HG03060 (cell line): ENCODE measurements around the gene EXD3.

Experiments used
- ATAC-seq: cut with Tn5 transposase; IDR thresholded peaks from one replicate; pipeline ENCODE4 v1.9.1; 2021; ENCODE audit warnings: low read depth, moderate number of reproducible peaks; ENCODE audit not compliant: unreplicated experiment

The EXD3 gene

DNA sequence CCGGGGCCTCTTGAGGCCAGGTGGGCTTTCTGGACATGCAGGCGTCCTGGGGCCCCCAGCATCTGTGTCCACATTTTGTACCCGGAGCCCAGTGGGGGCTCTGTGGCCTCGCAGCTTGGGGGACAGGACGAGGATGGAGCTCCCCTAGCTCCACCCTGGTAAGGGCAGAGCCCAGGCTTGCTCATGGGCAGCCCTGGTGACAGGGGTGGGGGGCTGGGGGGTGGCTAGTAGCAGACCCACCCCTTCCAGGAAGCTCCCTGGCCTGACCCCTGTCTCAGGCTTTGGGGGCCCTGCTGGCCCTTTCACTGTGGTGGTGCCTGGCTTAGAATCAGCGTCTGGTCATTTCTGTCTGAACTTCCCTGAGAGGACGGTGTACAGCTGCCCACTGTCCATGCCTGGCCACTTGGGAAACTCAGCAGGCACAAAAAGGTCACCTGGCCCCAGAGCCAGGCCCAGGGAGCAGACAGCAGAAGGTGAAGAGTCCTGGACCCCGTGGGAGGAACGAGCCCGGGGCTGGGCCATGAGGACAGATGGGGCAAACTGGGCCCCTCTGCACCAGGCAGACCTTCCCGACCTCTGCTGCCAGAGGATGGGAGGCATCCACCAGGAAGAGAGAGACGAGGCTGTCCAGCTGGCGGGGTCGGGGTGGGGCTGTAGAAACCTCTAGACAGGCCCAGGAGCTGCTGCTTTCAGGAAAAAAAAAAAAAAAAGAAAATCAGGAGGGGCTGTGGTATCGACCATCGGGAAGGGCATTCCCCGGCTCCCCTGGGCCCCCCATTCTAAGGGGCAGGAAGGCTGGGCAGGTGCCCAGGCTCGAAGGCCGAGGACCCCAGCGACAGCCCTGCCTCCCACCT, 52.8 kb downstream of the EXD3 start:
- ATAC-seq = no peak

GRCh38 chr9:137369061-137369787, 53.7 kb downstream of the EXD3 start:
- no peak for ATAC-seq

DNA sequence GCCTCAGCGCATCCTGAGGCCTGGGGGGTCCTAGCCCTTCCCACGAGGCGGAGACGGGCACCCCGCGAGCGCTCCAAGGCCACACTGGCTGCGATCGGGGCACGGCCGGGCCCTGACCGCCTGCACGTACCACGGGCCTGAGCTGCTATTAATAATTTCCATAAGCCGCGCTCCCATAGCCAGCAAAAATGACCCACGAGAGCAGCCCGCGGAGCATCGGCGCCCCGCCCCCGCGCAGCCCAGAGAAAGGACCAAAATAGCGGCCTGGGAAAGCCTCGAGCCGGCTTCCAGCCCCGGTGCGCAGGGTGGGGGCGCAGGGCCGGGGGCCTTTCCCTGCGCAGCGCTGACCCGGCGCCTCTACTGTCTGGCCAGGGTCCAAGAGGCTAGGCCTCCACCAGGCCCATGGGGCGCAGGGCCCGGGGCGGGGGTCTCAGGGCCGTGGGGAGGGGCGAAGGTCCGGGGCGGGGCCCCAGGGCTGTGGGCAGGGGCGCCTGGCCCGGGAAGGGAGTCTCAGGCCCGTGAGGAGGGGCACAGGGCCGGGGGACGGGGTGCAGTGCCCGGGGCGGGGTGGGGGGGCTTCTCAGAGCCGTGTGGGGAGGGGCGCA, 54.4 kb downstream of the EXD3 start:
- ATAC-seq = no peak

GRCh38 chr9:137367506-137368430, 55.2 kb downstream of the EXD3 start:
- no peak for ATAC-seq

DNA sequence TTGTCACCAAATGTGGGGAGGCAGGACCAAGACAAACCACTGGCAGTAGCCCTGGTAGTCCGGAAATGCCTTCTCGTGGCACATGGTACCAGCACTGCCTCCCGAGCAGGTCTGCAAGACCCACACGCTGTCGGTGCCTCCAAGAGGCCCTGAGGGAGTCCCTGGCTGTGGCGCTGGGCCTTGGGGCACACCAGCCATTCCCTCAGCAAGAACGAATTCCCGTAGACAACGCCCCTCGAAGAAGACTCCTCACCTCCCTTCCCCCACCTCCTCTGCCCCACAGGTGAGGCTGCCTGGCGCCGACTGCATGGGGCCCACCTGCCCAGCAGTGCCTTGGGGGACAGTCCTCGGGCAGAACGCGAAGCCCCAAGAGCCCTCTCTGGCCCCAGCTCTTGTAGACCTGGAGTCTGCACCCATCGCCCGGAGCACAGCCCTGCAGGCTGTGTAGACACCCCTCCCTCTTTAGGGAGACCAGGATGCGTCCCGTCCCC, 56.0 kb downstream of the EXD3 start:
- no peak for ATAC-seq

- no peak for ATAC-seq
These were observed 56.5 kb downstream of the EXD3 start for GRCh38 chr9:137366445-137366810.

DNA sequence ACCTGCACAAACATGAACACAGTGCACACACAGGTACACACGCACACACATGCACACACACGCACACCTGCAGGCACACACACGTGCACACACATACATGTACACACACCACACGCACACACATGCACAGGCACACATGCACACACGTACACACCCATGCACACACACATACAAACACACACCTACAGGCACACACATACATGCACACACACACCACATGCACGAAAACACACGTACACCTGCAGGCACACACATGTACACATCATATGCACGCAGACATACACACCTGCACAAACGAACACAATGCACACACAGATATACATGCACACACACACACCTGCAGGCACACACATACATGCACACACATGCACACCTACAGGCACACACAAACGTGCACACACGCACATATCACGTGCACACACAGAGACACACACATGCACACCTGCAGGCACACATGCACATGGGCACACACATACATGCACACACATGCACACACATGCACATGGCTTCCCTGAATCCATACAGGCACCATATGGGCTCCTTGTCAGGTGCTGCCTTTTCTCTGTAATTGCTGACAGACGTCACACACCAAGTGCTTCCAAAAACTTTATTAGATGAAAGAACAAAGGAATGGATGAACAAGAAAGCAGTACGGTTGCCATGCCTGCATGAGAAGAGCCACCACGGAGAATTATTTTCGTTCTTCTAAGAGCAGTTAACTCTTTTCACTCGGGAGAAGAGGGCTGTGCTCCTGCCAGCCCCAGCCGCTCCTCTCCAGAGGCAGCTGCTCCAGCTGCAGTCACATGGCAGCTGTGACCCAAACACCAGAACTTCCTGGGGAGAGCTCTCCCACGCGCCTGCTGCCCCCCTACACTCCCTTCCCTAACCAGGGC, 57.2 kb downstream of the EXD3 start:
- no peak for ATAC-seq

- no peak for ATAC-seq
These were observed 57.9 kb downstream of the EXD3 start for GRCh38 chr9:137365056-137365455.

- no peak for ATAC-seq
These were observed 63.1 kb downstream of the EXD3 start for GRCh38 chr9:137359850-137360249.

DNA sequence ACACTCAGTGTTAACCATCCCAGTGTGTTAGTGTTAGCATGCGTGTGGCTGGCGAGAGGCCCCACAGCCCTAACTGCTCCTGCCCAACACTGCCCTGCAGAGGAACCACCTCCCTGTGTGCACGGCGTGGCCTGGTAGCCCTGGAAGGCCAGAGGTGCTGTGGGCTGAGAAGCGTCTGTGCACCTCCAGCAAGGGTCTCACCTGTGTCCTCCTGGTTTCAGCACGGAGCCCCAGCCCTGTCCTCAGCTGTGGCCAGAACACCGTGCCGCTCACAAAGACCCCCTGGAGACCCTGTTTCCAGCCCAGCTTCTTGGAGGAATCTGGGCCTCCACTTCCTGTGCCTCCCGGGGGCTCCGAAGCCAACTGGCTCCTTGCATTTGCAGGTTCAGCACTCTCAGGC, 64.8 kb downstream of the EXD3 start:
- no peak for ATAC-seq

- ATAC-seq = no peak
These were observed 65.8 kb downstream of the EXD3 start for GRCh38 chr9:137357166-137357565.

- no peak for ATAC-seq
These were observed 67.1 kb downstream of the EXD3 start for GRCh38 chr9:137355761-137356365.

DNA sequence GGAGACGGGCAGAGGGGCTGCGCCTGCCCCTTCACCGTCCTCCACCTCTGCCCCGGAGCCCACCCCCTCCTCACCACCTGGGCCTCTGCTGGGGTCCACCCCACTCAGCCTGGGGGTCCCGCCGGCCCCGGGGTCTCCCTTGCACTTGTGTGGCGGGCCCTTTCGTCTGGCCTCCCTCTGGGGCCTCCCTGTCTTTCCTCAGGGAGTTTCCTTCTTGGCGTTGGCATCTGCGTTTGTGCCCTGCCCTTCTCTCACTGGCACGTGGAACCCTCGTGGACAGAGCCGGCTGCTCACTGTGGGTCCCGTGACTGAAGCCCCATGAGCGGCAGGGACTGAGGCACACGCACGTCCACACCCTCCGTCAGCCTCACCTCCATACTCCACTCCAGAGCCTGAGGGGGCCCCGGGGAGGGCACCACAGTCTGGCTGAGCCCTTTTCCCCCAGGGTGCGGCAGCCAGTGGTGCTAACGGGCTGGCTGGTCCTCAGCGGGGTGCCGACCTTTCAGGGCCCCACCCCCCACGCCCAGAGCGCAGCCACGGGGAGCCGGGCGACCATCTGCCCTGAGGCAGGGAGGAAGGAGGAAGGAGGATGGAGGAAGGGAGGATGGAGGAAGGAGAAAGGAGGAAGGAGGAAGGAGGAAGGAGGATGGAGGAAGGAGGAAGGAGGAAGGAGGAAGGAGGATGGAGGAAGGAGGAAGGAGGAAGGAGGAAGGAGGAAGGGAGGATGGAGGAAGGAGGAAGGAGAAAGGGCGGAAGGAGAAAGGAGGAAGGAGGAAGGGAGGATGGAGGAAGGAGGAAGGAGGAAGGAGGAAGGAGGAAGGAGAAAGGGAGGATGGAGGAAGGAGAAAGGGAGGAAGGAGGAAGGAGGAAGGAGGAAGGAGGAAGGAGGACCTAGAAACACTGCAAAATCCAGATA, 67.9 kb downstream of the EXD3 start:
- no peak for ATAC-seq

- no peak for ATAC-seq
These were observed 68.7 kb downstream of the EXD3 start for GRCh38 chr9:137354153-137354844.

DNA sequence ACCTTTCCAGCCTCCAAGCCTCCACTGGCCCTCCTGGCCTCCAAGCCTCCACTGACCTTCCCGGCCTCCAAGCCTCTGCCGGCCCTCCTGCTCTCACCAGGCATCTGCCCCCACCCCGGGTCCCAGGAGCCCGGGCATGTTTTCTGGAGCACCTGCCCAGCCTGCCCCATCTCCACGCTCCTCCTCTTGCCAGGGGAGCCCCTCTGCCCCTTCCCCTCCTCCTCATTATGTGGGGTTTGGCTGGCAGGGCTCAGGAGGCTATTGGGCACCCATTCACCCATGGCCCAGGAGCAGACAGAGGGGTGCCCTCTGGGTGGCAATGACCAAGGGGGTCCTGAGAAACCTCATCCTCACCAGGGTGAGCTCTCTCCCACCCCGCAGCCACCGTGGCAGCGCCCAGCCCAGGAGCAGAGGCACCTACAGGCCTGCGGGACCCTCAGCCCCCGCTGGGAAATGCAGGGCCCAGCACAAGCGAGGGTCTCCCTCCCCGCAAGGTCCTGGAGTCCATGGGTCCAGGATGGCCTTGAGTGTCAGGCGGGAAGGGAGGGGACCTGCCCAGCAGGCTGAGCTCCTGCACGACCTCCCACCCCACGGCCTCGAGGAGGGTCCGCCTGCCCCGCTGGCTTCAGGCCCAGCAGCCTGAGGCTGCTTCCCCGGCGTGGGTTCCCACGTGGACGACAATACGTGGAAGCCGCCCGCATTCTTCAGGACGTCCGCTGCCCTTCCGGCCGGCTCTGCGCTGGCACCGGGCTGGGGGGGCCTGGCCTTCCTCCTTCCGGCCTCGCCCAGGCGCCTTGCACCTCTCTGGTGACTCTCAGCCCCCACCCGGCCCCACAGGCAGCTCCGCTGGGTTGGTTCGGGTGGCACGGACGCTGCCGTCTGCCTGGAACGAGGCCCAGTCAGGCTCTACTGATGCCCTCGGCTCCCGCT, 69.5 kb downstream of the EXD3 start:
- ATAC-seq = no peak

DNA sequence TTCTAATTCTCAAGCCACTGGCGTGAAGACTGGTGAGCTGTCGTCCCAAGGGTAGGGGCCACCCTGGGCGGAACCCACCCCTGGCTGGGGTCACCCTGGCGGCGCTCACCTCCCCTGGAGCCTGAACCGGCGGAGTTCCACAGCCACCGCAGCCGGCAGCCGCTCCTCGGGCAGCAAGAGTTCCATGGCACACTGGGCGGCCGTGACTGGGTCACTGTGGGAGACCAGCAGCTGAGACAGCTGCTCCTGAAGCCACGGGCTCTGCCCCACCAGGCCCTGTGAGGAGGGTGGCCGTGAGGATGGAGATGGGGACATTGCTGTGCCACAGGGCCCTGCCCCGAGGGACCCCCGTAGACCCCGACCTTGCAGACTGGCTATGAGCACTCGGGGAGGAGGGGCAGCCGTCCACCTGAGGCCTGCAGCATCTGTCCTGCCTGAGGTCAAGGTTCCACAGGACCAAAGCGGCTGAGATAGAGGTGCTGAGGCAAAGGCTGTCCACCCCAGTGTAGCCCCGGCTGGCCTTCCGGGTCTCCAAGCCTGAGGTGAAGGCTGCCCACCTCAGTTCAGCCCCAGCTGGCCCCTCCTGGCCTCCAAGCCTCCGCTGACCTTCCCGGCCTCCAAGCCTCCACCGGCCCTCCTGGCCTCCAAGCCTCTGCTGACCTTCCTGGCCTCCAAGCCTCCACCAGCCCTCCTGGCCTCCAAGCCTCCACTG, 70.3 kb downstream of the EXD3 start:
- no peak for ATAC-seq
